Chondrocyte (in vitro differentiated cells): ENCODE data around the gene DMBT1. TPM values are rescaled to one million over a fixed set of nuclear protein-coding genes. Genes with fewer than 3 reads are reported as not detected.

Source experiments
- DNase-seq: peaks from one replicate; pipeline ENCODE4 v3.0.0; 2021; ENCODE audit warnings: mixed read lengths, low spot score
- H3K27ac Mint-ChIP-seq: one replicate; pipeline ENCODE4 v1.8.0; 2021; ENCODE audit warnings: mild to moderate bottlenecking, moderate library complexity, mixed read lengths; ENCODE audit not compliant: unreplicated experiment
- H3K27me3 Mint-ChIP-seq: 2 replicates; pipeline ENCODE4 v1.8.0; 2021; ENCODE audit warnings: low read depth, mixed read lengths
- H3K36me3 Mint-ChIP-seq: 2 replicates; pipeline ENCODE4 v1.8.0; 2021; ENCODE audit warnings: low read depth, mixed read lengths
- H3K4me1 Mint-ChIP-seq: 2 replicates; pipeline ENCODE4 v1.8.0; 2021; ENCODE audit warnings: low read depth, mild to moderate bottlenecking, mixed read lengths
- H3K4me3 Mint-ChIP-seq: one replicate; pipeline ENCODE4 v1.8.0; 2021; ENCODE audit warnings: mild to moderate bottlenecking, moderate library complexity, mixed read lengths; ENCODE audit not compliant: unreplicated experiment
- H3K9me3 Mint-ChIP-seq: 2 replicates; pipeline ENCODE4 v1.8.0; 2021; ENCODE audit warnings: low read depth, mixed read lengths
- CTCF ChIP-seq: fragments of 200-600 bp; sonication (generic); IDR thresholded peaks from 2 replicates; pipeline ENCODE4 v1.5.0; 2021; ENCODE audit warnings: antibody characterized with exemption, mild to moderate bottlenecking, moderate library complexity
- total RNA-seq: library from RNA; stranded (reverse); gene quantifications from 3 replicates; pipeline ENCODE4 v1.2.1, GENCODE V29; 2021

Gene DMBT1
- total RNA-seq, 1 donor from 2014 or later = 0.17 TPM

- TF ChIP-seq CTCF = no peak
- Mint-ChIP-seq H3K27ac (no peak overlapping the region), H3K36me3 (no peaks in the 10 kb centered on the region), H3K9me3 (no peaks in the 10 kb centered on the region), H3K4me1 (peaks cover 13% of the 10 kb centered on the region), H3K27me3 (peaks cover 14% of the 10 kb centered on the region), H3K4me3 (no peak overlapping the region)
- no peak for DNase-seq
Observed at GRCh38 chr10:122558452-122558851, 2.1 kb upstream of the DMBT1 start.

- Mint-ChIP-seq H3K4me3 (no peak overlapping the region), H3K9me3 (no peaks in the 10 kb centered on the region), H3K4me1 (peaks cover 13% of the 10 kb centered on the region), H3K27me3 (peaks cover 14% of the 10 kb centered on the region), H3K27ac (no peak overlapping the region), H3K36me3 (no peaks in the 10 kb centered on the region)
- no peak for TF ChIP-seq CTCF
- DNase-seq = no peak
Observed at GRCh38 chr10:122559228-122559627, 1.3 kb upstream of the DMBT1 start.

- DNase-seq = no peak
- Mint-ChIP-seq H3K4me1 (peaks cover 27% of the 10 kb centered on the region), H3K36me3 (no peaks in the 10 kb centered on the region), H3K27ac (peak overlapping the region; percentile 59), H3K27me3 (peaks cover 12% of the 10 kb centered on the region), H3K4me3 (no peak overlapping the region), H3K9me3 (no peaks in the 10 kb centered on the region)
- no peak for TF ChIP-seq CTCF
Observed at GRCh38 chr10:122561212-122561611, 658 bp downstream of the DMBT1 start.

- Mint-ChIP-seq H3K27me3 (peaks cover 12% of the 10 kb centered on the region), H3K9me3 (no peaks in the 10 kb centered on the region), H3K36me3 (no peaks in the 10 kb centered on the region), H3K27ac (no peak overlapping the region), H3K4me1 (peaks cover 27% of the 10 kb centered on the region), H3K4me3 (no peak overlapping the region)
- DNase-seq = no peak
- TF ChIP-seq CTCF = no peak
Observed at GRCh38 chr10:122561792-122562191, 1.2 kb downstream of the DMBT1 start.

GRCh38 chr10:122564980-122565379 is 4.4 kb downstream of the DMBT1 start:
- H3K4me1 Mint-ChIP-seq = peaks cover 27% of the 10 kb centered on the region
- H3K4me3 Mint-ChIP-seq = no peak overlapping the region
- peaks cover 14% of the 10 kb centered on the region for H3K27me3 Mint-ChIP-seq
- no peaks in the 10 kb centered on the region for H3K9me3 Mint-ChIP-seq
- H3K27ac Mint-ChIP-seq = peak overlapping the region; percentile 15
- DNase-seq = no peak
- no peaks in the 10 kb centered on the region for H3K36me3 Mint-ChIP-seq
- TF ChIP-seq CTCF = no peak
